Stimulated activated CD8-positive, alpha-beta memory T cell treated with anti-CD3 and anti-CD28 coated beads, Interleukin-4, amount 100 ng/mL, for 1 hour (primary cell): ENCODE data around the gene ABCG1.

Source experiments
- DNase-seq, 2 donors: peaks; one replicate each; pipeline ENCODE4 v3.0.0-alpha.2; 2020; ENCODE audit warnings: low read depth in 2 of 2, low spot score in 1 of 2

The ABCG1 gene

DNA sequence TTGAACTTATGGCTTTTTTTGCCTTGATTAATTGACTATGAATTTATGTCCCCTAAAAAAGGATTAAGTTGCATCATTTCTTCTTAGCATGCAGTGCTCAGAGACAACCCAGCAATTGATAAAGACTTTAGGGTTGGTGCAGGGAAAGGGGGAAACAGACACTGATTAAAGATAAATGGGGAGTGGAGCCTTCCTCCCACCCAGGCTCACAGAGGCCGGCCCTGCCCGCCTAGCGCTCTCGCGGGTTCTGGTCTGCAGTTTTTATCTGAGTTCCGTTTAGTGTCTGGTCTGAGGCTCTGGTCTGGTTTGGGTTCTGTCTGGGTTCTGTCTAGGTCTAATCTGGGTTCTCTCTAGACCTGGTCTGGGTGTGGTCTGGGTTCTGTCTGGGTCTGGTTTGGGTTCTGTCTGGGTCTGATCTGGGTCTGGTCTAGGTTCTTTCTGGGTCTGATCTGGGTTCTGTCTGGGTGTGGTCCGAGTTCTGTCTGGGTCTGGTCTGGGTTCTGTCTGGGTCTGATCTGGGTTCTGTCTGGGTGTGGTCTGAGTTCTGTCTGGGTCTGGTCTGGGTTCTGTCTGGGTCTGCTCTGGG is 48.1 kb downstream of the ABCG1 start:
- no peak for DNase-seq

DNA sequence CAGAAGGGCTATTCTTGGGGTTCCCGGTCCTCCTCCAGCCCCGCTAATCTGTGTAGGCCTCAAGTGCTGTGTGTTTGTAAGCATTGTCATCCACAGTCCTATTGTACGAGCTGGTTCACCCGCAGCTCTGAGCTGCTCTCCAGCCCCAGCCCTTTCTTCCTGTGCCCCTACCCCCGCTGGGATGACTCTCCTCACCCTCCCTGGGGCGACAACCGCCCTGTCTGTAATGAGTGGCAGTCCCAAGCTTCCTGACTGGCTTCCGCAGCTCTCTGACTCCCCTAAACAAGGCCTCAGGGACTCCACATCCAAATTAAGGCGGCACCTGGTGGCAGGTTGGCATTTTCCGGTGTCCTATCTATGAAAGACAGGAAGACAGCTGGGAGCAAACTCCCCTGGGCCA is 50.4 kb downstream of the ABCG1 start:
- DNase-seq, result no peak

DNA sequence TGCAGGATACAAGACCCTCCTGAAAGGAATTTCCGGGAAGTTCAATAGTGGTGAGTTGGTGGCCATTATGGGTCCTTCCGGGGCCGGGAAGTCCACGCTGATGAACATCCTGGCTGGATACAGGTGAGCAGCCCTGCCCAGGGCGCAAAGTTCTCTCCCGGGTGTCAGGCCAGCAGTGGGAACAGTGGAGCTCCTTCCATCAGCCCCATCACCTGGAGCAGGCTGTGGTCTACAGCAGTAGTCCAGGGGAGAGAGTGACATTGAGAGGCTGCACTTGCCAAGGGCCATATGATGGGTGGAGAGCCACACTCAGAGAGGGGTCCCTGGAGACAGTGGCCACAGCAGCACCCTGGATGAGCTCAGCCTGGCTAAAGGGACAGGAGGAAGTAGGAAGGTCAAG is 52.1 kb downstream of the ABCG1 start:
- DNase-seq, result no peak

DNA sequence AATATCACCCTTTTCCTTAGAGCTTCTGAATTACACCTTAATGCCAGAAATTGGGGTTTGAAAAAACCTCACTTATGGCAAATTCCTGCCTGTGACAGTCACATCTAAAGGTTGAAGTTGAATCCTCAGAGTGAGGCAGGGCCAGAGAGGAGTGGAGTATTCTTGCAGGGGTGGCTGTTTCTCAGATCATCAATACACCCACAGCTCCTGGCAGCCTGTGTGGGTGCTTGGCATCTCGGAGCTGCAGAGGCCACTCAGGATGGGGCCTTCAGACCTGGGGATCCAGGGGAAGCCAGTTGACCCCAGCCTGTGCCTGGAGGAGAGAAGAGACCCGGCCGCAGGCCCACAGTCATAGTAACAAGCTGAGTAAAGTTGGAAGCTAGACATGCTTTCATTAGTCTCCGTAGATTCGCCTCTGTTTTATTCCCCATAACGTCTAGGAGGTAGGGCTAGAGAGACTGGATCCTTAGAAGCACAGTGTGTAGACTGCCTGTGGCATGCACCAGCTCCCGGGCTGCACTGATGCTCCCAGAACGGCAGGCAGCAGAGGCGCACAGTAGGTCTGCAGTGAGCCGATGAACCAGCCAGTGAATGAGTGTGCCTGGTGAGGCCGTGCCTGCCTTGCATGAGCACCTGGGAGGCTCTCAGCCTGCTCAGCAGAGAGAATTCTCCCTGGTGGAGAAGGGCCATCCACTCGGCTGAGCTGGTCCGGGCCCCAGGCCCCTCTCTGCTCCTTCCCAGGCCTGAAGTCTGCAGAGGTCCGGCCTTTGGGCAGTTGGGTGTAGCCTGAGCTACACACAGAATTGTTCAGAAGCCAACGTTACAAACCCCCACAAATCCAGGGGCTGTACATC is 53.4 kb downstream of the ABCG1 start:
- no peak for DNase-seq

DNA sequence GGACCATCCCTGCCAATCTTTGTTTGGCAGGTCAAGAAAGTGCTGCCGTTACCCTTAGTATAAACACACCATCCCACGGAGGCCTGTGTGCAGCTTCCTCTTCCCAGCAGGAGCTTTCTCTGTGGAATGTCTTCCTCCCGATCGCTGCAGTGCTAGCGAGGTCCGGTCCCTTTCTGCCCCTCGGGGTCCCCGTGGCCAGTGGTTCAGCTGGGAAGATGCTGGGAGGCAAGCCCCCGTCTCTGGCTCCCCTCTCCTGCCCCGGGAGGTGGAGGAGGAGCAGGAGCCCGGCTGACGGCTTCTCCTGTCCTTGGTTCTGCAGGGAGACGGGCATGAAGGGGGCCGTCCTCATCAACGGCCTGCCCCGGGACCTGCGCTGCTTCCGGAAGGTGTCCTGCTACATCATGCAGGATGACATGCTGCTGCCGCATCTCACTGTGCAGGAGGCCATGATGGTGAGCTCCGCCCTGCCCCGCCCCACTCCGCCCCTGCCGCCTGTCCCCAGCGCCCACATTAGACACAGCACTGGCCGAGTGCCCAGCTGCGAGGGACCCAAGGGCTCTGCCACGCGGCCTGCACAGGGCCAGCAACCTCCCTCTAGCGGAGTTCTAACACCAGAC is 54.2 kb downstream of the ABCG1 start:
- no peak for DNase-seq

DNA sequence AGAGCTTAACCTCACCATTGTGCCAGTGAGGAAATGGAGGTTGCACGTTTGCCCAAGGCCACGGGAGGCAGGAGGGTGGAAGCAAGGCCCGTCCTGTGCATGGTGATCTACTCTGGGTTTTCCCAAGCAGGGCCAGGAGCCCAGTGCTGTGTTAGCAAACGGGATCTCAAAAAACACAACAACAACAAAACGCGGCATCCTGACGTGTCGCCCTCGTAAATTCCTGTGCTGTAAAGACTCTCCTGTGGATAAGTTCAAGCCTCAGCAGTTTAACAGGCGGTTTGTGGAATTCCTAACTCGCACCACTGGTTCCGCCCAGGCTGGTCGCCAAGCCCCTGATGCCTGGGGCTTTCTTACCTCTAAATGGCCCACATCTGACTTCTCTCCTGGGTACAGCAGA is 57.1 kb downstream of the ABCG1 start:
- no peak for DNase-seq

DNA sequence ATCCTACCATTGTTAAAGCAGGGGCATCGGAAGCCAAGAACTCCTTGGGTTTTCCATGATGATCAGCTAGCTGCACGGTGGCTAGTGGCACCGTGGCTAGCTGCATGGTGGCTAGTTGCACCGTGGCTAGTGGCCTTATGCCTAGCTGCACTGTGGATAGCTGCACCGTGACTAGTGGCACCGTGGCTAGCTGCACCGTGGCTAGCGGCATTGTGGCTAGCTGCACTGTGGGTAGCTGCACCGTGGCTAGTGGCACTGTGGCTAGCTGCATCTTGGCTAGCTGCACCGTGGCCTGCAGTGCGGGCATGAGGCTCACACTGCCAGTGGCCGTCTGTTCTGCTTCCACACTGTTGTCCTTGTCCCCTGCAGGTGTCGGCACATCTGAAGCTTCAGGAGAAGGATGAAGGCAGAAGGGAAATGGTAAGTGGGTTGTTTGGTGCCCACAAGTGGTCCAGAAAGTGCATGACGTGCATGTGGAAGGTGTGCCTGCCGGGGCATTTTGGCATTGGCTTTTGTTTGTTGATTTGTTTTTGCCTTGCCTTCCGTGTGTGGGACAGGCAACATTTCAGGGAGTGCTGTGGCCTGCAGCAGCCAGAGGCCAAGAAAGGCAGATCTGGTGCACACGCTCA is 57.7 kb downstream of the ABCG1 start:
- DNase-seq, result no peak

DNA sequence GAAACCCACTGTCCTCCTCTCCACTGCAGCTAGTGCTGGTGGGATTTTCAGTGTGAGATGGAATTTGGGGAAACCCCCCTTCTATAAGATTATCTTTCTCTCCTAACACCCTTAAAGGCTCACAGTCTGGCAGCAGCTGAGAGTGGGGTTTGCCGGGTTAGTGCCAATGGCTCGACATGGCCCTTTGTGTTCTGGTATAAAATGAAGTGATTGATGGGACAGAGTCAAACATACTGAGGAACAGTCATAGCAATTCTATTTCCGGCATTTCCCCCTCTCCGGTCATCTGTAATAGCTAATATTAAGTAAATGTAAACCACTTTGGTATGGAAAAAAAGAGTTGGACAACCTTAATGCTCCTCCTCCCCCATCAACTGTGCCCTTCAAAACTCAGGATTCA is 58.7 kb downstream of the ABCG1 start:
- DNase-seq, result no peak

DNA sequence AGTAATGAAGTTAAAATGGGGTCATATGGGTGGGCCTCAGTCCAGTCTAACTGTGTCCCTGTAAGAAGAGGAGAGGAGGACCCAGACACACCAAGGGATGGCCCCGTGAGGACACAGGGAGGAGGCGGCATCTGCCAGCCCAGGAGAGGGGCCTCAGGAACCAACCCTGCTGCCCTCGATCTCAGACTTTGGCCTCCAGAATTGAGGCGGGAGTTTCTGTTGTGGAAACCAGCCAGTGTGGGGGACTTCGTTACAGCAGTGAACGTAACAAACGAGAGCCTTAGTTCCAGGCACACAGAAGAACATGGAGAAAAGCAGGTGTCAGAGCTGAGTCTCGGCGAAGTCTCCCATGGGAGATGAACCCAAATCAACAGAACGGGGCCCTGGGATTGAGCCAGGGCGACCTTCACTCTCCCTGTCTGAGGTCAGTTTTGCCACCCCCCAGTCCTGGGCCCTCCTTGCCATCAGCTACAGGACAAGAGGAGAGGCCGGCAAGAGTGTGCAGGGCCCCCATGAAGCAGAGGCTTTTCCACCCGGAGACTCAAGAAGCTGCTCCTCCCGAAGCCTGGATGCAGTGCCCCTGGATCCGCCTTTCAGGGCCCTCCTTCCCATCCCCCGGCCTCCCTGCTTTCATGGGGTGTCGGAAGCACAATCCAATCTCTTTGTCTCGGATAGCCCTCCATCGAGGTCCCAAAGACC is 59.7 kb downstream of the ABCG1 start:
- no peak for DNase-seq

DNA sequence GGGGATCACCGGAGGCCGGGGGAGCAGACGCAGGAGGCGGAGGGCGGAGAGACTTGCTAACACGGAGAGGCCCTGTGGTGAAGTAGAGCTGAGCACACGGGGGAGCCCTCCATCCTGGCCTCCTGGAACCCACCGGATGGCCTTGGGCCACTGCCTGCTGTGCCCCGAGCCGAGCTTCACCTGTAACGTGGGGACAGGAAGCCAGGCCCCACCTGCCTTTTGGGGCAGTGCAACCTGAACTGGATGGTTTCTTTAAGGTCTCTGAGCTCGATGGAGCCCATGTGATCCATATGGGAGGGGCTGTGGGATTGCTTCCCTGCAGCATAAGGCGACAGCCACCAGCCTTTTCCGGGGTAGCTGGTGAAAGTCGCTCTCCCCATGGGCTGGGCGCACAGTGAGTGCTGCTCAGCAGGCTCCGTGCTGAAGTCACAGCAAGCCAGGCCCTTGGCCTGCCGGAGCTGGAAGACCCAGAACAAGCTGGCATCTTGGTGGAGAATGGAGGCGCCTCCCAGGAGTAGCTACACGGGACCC is 60.5 kb downstream of the ABCG1 start:
- DNase-seq, result no peak

DNA sequence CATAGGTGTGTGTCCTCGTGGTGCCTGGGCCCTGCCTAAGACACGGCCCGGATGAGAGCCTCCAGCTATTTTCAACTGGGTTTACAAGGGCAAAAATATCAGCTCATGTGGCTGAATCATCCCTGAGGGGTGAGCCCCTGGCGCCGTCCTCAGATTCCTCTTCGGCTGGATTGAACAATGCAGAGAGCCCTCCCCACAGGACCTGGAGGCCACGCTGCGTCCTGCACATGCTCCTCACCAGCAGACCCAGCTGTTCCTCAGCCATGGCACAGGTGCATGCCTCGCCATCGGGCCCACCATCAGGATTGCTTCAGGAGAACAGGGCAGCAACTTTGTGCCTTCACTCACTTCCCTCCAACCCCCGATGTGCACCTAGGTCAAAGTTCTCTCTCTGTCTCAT is 60.9 kb downstream of the ABCG1 start:
- no peak for DNase-seq

DNA sequence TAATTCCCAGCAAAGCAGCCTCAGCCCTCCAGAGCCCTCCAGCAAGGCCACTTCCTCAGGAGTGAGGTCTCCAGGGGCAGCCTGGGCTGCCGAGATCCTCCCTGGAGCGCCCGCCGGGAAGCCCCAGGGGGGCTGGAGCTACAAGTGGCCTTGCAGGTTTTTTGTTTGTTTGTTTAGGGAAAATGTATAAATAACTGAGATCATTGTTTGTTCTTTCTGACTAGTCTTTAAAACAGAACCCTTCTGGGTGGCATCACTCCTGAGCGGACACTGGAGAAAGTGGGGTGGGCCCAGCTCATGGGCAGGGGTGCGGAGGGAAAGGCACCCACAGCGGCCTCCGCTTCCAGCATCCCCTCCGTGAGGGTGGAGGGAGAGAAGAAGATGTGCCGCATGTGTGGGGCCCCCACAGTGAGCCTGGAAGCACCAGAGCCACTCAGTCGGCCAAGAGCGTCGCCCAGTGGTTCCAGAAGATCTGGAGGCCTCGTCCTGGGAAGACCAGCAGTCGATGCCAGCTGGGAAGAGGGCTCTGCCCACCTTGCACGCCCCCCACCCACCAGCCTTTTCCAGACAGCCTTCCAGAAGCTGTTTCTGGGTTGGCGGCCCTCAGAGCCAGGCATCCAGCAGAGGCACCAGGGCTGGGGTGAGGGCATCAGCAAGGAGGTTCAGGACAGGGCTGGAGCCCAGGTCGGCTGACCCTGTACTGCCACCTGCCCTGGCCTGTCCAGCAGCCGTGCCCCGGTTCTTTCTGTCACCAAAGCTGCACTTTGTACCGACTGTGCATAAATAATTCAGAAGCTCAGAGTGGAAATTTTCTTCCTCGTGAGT is 61.6 kb downstream of the ABCG1 start:
- no peak for DNase-seq

DNA sequence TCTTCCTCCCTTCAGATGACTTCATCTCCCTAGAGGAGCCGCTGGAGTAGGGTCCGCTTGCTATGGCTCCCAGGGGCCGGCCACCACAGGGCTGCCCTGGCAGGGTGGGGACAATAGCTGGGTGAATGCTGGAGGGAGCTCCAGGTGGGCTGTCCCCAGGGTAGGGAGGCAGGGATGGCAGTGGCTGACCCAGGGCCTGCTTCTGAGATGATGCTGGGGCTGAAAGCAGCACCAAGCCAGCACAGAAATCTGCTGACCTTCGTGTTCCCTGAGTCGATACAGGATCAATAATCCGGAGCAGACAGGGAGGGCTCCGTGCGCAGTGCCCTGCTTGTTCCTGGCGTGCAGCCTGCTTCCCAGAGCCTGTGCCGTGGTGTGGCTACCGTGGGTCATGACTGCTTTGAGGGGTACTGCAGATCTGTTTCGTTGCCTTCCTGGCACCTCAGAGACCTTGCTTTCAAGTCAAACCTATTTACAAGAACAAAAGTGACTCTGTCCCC is 62.3 kb downstream of the ABCG1 start:
- DNase-seq, result no peak

DNA sequence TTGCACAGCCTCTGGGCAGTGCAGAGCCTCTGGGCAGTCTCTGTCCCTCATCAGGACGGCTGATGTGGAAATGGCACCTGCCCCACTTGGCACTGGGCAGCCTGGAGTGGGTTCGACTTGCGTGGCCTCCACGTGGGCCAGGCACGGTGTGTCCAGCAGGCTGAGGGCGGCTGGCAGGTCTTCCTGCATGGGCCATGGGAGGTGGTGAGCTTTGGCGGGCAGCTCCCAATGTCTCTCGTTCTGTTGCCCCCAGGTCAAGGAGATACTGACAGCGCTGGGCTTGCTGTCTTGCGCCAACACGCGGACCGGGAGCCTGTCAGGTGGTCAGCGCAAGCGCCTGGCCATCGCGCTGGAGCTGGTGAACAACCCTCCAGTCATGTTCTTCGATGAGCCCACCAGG is 63.1 kb downstream of the ABCG1 start:
- DNase-seq, result no peak

DNA sequence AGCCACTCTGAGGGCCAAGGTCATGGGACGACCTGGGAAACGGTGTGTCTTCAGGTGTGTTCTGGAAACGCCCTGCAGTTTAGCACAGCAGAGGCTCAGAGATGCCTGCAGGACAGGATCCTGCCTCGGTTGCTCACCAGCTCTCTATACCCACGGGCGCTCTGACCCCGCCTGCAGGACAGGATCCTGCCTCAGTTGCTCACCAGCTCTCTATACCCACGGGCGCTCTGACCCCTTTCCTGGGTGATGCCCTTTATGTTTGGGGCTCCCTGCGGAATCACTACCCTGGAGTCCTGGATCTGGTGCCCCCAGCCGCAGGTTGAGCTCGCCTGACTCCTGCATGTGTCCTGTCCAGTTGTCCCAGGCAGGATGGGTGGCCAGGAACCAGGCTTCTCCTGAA is 63.8 kb downstream of the ABCG1 start:
- no peak for DNase-seq

DNA sequence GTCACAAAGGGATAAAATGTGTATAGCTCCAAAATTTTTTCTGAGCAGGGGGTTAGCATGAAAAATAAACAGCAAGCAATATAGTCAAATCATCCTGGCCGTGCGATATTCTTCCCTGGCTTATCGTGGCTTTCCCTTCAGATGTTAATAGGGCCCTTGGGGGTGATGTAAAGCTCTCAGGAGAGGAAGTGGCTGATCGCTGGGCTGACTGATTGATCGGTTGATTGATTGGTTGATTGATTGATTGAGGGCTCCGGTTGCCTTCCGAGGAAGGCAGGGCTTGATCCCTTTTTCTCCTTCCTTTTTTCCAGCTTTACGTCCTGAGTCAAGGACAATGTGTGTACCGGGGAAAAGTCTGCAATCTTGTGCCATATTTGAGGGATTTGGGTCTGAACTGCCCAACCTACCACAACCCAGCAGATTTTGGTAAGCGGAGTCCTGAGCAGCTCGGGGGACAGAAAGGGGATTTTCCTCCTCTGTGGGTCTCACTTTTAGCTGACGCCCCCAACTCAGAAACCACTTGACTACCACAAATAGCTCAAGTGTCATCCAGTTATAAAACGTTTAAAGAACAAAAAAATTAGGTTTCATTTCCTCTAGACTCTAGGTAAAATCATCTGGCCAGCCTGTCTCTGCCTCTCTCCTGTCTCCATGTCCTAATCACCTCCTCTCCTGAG is 66.8 kb downstream of the ABCG1 start:
- DNase-seq, result no peak

DNA sequence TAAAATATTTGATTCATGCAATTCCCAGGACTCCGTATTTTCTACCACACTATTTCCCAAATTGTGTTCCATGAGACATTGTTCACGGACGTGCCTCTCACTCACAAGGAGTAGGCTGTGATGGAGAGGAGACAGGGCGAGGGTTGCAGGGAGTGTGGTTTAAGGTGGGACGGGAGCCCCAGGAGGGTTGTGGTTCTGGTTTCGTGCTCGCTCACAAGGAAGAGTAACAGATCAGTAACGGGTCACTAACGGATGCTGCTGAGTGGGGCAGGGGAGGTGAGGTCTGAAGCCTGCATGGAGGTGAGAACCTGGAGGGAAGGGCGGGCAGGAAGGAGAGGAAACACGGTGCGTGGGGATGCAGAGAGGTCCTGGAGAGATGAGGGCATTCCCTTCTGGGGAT is 67.5 kb downstream of the ABCG1 start:
- no peak for DNase-seq

DNA sequence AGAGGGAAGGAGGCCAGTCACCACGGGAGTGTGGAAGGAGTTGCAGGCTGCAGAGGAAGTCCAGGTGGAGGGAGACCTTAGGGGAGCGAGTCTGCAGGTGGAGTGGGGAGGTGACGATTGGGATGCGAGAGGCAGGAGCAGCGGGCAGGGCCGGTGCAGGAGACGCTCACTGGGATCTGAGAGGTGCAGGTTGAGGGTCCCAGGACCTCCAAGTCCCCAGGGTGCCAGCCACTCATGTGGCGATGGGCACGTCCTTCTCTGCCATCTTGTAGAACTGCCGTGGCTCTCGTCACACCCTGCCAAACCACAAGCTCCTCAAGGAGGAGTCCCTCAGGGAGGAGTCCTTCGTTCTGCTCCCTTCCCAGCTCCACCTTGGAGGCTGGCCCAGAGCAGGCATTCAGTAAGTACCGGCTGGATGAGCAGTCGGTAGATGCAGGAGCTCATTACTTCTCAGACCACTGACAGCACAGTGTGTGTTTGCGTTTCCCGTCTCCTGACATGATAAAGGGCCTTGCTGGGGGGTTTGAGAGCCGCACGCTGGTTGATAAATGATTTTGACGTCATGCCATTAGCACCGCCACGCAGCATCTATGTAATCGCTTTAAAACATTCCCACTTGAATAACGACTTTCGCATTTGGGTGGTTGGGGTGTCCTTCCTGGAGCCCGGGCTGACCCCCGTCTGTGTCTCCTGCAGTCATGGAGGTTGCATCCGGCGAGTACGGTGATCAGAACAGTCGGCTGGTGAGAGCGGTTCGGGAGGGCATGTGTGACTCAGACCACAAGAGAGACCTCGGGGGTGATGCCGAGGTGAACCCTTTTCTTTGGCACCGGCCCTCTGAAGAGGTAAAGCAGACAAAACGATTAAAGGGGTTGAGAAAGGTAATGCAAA is 68.5 kb downstream of the ABCG1 start:
- no peak for DNase-seq

DNA sequence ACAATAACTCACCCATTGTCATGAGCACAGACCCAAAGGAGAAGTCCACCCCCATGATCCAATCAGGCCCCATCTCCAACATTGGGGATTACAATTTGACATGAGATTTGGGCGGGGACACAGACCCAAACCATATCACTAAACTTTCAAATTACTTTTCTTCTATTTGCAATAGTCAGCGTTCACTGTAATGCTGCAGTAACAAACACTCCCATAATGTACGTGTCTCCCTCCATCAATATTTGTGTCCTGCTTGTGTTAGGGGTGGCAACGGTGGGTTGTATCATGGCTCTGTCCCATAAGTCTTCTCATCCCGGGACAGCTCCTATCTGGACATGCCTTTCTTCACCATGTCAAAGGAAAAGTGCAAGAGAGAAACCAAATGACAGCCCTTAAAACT is 70.0 kb downstream of the ABCG1 start:
- DNase-seq, result no peak
